H1 (cell line): Measurements from ENCODE around the gene FLT1. TPM values are rescaled to one million over a fixed set of nuclear protein-coding genes. Genes with fewer than 3 reads are reported as not detected.

Experiments
- CTCF ChIA-PET: fragments of 300-600 bp; sonication (Branson Sonifier 250); formaldehyde crosslinking; loops from one replicate; lab custom pipeline; 2021; ENCODE audit not compliant: partially characterized antibody; lab: Charles Lee
- POLR2A ChIA-PET: fragments of 300-600 bp; sonication (Branson Sonifier 250); formaldehyde crosslinking; loops from one replicate; lab custom pipeline; 2021; ENCODE audit warnings: inconsistent platforms; ENCODE audit not compliant: partially characterized antibody; lab: Charles Lee
- DNase-seq, 2 experiments: peaks; one replicate each; pipeline versions ENCODE4 v3.0.0 to v3.0.0-alpha.2; 2010 to 2022; ENCODE audit warnings: low spot score in 2 of 2, low read depth in 1 of 2, mixed read lengths in 1 of 2
- FAIRE-seq: peaks from 2 replicates; lab custom pipeline; 2011; peaks lifted over from hg19 to GRCh38; lab: Jason Lieb, UNC
- H2AFZ ChIP-seq: 2 replicates; pipeline ENCODE4 v1.8.1; 2012; ENCODE audit warnings: low read length, inconsistent platforms
- H2AK5ac ChIP-seq: 2 replicates; pipeline ENCODE4 v1.6.1; 2013; ENCODE audit warnings: low read depth, low read length
- H2BK120ac ChIP-seq: replicated peaks from 2 replicates; pipeline ENCODE3; 2013; ENCODE audit warnings: low read depth, low read length, inconsistent platforms
- H2BK12ac ChIP-seq: 2 replicates; pipeline ENCODE4 v1.6.1; 2013; ENCODE audit warnings: low read depth, low read length
- H2BK15ac ChIP-seq: 2 replicates; pipeline ENCODE4 v1.6.1; 2013; ENCODE audit warnings: low read length
- H2BK20ac ChIP-seq: 2 replicates; pipeline ENCODE4 v1.6.1; 2013; ENCODE audit warnings: low read length
- H2BK5ac ChIP-seq: 2 replicates; pipeline ENCODE4 v1.6.1; 2013; ENCODE audit warnings: low read depth, low read length
- H3K14ac ChIP-seq: 2 replicates; pipeline ENCODE4 v1.6.1; 2013; ENCODE audit warnings: inconsistent platforms; ENCODE audit not compliant: insufficient read length
- H3K18ac ChIP-seq: 2 replicates; pipeline ENCODE4 v1.6.1; 2013; ENCODE audit warnings: low read length; ENCODE audit errors: extremely low read depth
- H3K23ac ChIP-seq: 2 replicates; pipeline ENCODE4 v1.6.1; 2013; ENCODE audit warnings: inconsistent platforms; ENCODE audit not compliant: insufficient read length
- H3K23me2 ChIP-seq: 2 replicates; pipeline ENCODE4 v1.6.1; 2013; ENCODE audit warnings: low read depth, low read length
- H3K27ac ChIP-seq: 2 replicates; pipeline ENCODE4 v1.6.1; 2011; ENCODE audit warnings: low read depth, low read length, inconsistent platforms
- H3K27me3 ChIP-seq, 4 experiments: replicated peaks in 1 of 4; 1 replicate in 1 of 4; 2 replicates in 3 of 4; pipeline versions ENCODE4 v1.6.1 to v1.8.1; 2011 to 2013; ENCODE audit warnings: low read length in 3 of 4, mild to moderate bottlenecking in 3 of 4, inconsistent platforms in 2 of 4, mixed read lengths in 2 of 4, moderate library complexity in 1 of 4; ENCODE audit not compliant: control insufficient read depth in 3 of 4, insufficient read depth in 3 of 4; ENCODE audit errors: extremely low read depth in 1 of 4
- H3K36me3 ChIP-seq, 4 experiments: 2 replicates each; pipeline versions ENCODE4 v1.6.1 to v1.8.1; 2011 to 2013; ENCODE audit warnings: mild to moderate bottlenecking in 4 of 4, low read length in 3 of 4, moderate library complexity in 2 of 4, control low read depth in 1 of 4, inconsistent platforms in 1 of 4; ENCODE audit not compliant: insufficient read depth in 4 of 4, control insufficient read depth in 2 of 4
- H3K4ac ChIP-seq: replicated peaks from 2 replicates; pipeline ENCODE3; 2013; ENCODE audit warnings: low read length, low read depth, mixed read lengths, inconsistent platforms; ENCODE audit not compliant: insufficient read length
- H3K4me1 ChIP-seq, 4 experiments: replicated peaks in 1 of 4; 1 replicate in 1 of 4; 2 replicates in 3 of 4; pipeline versions ENCODE4 v1.6.1 to v1.8.1; 2011 to 2013; ENCODE audit warnings: low read length in 3 of 4, inconsistent platforms in 2 of 4, mixed read lengths in 1 of 4; ENCODE audit not compliant: insufficient read depth in 4 of 4, control insufficient read depth in 3 of 4
- H3K4me2 ChIP-seq, 2 experiments: 2 replicates each; pipeline versions ENCODE4 v1.6.1 to v1.8.1; 2011 to 2013; ENCODE audit warnings: low read depth in 2 of 2, low read length in 2 of 2, control low read depth in 1 of 2, inconsistent platforms in 1 of 2, mild to moderate bottlenecking in 1 of 2; ENCODE audit not compliant: insufficient read depth in 1 of 2
- H3K4me3 ChIP-seq, 4 experiments: fragments of 200-600, 300-600 bp in 1 of 4; sonication (generic), shearing (Covaris generic), sonication (Bioruptor Twin) in 1 of 4; 2 replicates each; pipeline versions ENCODE4 v1.5.1 to v1.8.1; 2011 to 2016; ENCODE audit warnings: low read length in 4 of 4, low read depth in 3 of 4, control low read depth in 2 of 4, inconsistent platforms in 2 of 4, mild to moderate bottlenecking in 2 of 4, mixed read lengths in 1 of 4, moderate library complexity in 1 of 4; ENCODE audit not compliant: insufficient read depth in 2 of 4; ENCODE audit errors: extremely low read depth in 1 of 4
- H3K56ac ChIP-seq: replicated peaks from 2 replicates; pipeline ENCODE3; 2013; ENCODE audit warnings: low read depth, mild to moderate bottlenecking, mixed read lengths, low read length, inconsistent platforms; ENCODE audit not compliant: insufficient read length
- H3K79me1 ChIP-seq: 2 replicates; pipeline ENCODE4 v1.6.1; 2013; ENCODE audit warnings: low read depth, low read length, control low read depth
- H3K79me2 ChIP-seq, 2 experiments: 2 replicates each; pipeline versions ENCODE4 v1.6.1 to v1.8.1; 2012 to 2013; ENCODE audit warnings: low read length in 2 of 2, mild to moderate bottlenecking in 2 of 2, inconsistent platforms in 1 of 2; ENCODE audit not compliant: insufficient read depth in 2 of 2, control insufficient read depth in 1 of 2
- H3K9ac ChIP-seq, 4 experiments: replicated peaks in 1 of 4; 1 replicate in 1 of 4; 2 replicates in 3 of 4; pipeline versions ENCODE4 v1.6.1 to v1.8.1; 2011 to 2013; ENCODE audit warnings: low read depth in 3 of 4, low read length in 3 of 4, control low read depth in 2 of 4, mild to moderate bottlenecking in 2 of 4, moderate library complexity in 2 of 4, inconsistent platforms in 1 of 4; ENCODE audit errors: extremely low read depth in 1 of 4
- H3K9me3 ChIP-seq, 2 experiments: 2 replicates each; pipeline versions ENCODE4 v1.6.1 to v1.8.1; 2012 to 2013; ENCODE audit warnings: mild to moderate bottlenecking in 2 of 2, moderate library complexity in 2 of 2, control low read depth in 1 of 2, inconsistent platforms in 1 of 2, low read depth in 1 of 2, low read length in 1 of 2, mixed read lengths in 1 of 2; ENCODE audit not compliant: insufficient read depth in 2 of 2
- H4K20me1 ChIP-seq, 2 experiments: replicated peaks in 1 of 2; 2 replicates each; pipeline versions ENCODE3 to v1.8.1; 2011 to 2013; ENCODE audit warnings: inconsistent platforms in 2 of 2, low read length in 2 of 2, mild to moderate bottlenecking in 1 of 2; ENCODE audit not compliant: insufficient read depth in 2 of 2, control insufficient read depth in 1 of 2
- H4K5ac ChIP-seq: 2 replicates; pipeline ENCODE4 v1.6.1; 2013; ENCODE audit warnings: low read length, low read depth, mixed read lengths, inconsistent platforms; ENCODE audit not compliant: insufficient read length
- H4K8ac ChIP-seq: 2 replicates; pipeline ENCODE4 v1.8.0; 2013; ENCODE audit warnings: mild to moderate bottlenecking, moderate library complexity, low read length, inconsistent platforms; ENCODE audit not compliant: insufficient read depth; ENCODE audit errors: extremely low read depth
- H4K91ac ChIP-seq: replicated peaks from 2 replicates; pipeline ENCODE3; 2013; ENCODE audit warnings: low read length, mixed read lengths, inconsistent platforms; ENCODE audit not compliant: insufficient read length
- BACH1 ChIP-seq: IDR thresholded peaks from 2 replicates; pipeline ENCODE4 v1.6.1; 2012; ENCODE audit warnings: low read length, improper control_type of control experiment
- BCL11A ChIP-seq, 2 experiments: IDR thresholded peaks; one replicate each; pipeline ENCODE4 v1.6.1; 2011; ENCODE audit warnings: low read depth in 2 of 2, low read length in 2 of 2, mild to moderate bottlenecking in 2 of 2
- BRCA1 ChIP-seq: IDR thresholded peaks from 2 replicates; pipeline ENCODE4 v1.6.1; 2012; ENCODE audit warnings: low read depth, low read length, improper control_type of control experiment
- CBX5 ChIP-seq: fragments of 300-800, 300-1000 bp; sonication (generic); IDR thresholded peaks from 2 replicates; pipeline ENCODE4 v1.7.1; 2016; ENCODE audit warnings: antibody characterized with exemption, low read length, low read depth
- CEBPB ChIP-seq: IDR thresholded peaks from 2 replicates; pipeline ENCODE4 v1.6.1; 2012; ENCODE audit warnings: low read depth, low read length
- GABPA ChIP-seq: IDR thresholded peaks from 2 replicates; pipeline ENCODE4 v1.6.1; 2011; ENCODE audit warnings: mild to moderate bottlenecking, low read length, moderate library complexity, borderline replicate concordance; ENCODE audit not compliant: insufficient read depth
- HDAC6 ChIP-seq: IDR thresholded peaks from one replicate; pipeline ENCODE4 v1.7.1; 2012; ENCODE audit warnings: low read depth, mild to moderate bottlenecking, inconsistent platforms, low read length, moderate library complexity
- KDM5A ChIP-seq: fragments of 200-600 bp; IDR thresholded peaks from 2 replicates; pipeline ENCODE4 v1.7.1; 2012; ENCODE audit warnings: mild to moderate bottlenecking, low read length, inconsistent platforms, mixed read lengths
- PHF8 ChIP-seq: fragments of 200-600 bp; sonication (generic); conservative IDR thresholded peaks from 2 replicates; pipeline ENCODE4 v1.7.1; 2012; ENCODE audit warnings: low read depth, mild to moderate bottlenecking, inconsistent platforms, low read length, moderate library complexity
- POLR2A ChIP-seq, 2 experiments: IDR thresholded peaks; 1 replicate in 1 of 2; 2 replicates in 1 of 2; pipeline ENCODE4 v1.6.1; 2011; ENCODE audit warnings: low read depth in 2 of 2, low read length in 2 of 2, mild to moderate bottlenecking in 2 of 2; ENCODE audit errors: control extremely low read depth in 1 of 2
- RBBP5 ChIP-seq: IDR thresholded peaks from 2 replicates; pipeline ENCODE4 v1.7.1; 2012; ENCODE audit warnings: low read depth, mild to moderate bottlenecking, inconsistent platforms, low read length, moderate library complexity, borderline replicate concordance
- RXRA ChIP-seq: IDR thresholded peaks from 2 replicates; pipeline ENCODE4 v1.6.1; 2011; ENCODE audit warnings: low read depth, mild to moderate bottlenecking, low read length, moderate library complexity; ENCODE audit not compliant: insufficient read depth
- SUZ12 ChIP-seq: fragments of 200-600 bp; sonication (generic); IDR thresholded peaks from 2 replicates; pipeline ENCODE4 v1.6.1; 2012; ENCODE audit warnings: mild to moderate bottlenecking, inconsistent platforms, low read length, moderate library complexity, mixed read lengths
- TBP ChIP-seq: IDR thresholded peaks from 2 replicates; pipeline ENCODE4 v1.6.1; 2011; ENCODE audit warnings: low read depth, low read length, improper control_type of control experiment
- WGBS, 2 experiments: shearing (Covaris generic) in 1 of 2; methylation state at CpG; one replicate each; pipeline versions ENCODE4 v1.1.6 to v1.1.7; 2013 to 2015; ENCODE audit warnings: low lambda C conversion rate in 2 of 2, mixed read lengths in 2 of 2, inconsistent platforms in 1 of 2, low coverage in 1 of 2, missing lambda C conversion rate in 1 of 2; ENCODE audit not compliant: insufficient replicate concordance in 2 of 2, insufficient coverage in 1 of 2, insufficient read length in 1 of 2; ENCODE audit errors: extremely low coverage in 1 of 2, missing lambda C conversion rate in 1 of 2; 5-methylcytosine and 5-hydroxymethylcytosine counted together
- polyA plus RNA-seq, 7 experiments: library from polyadenylated mRNA; depleted of rRNA in 3 of 7; stranded (reverse) in 5 of 7; unstranded in 2 of 7; fragments of >200 nt in 5 of 7; fragments of 200-250 nt in 2 of 7; gene quantifications; 1 replicate in 5 of 7; 2 replicates in 1 of 7; 4 replicates in 1 of 7; pipeline versions ENCODE4 v1.2.1 to v1.2.3, GENCODE V29; 2011 to 2013; ENCODE audit warnings: missing spikeins in 2 of 7, mixed read lengths in 2 of 7
- total RNA-seq: library from RNA; stranded (reverse); fragmentation: NEBNext Ultra II Directional; extraction: Animal tissue kit (Norgen Biotek cat#: 25700); gene quantifications from 2 replicates; pipeline ENCODE4 v1.2.1, GENCODE V29; 2021

FLT1 gene
- total and polyA plus RNA-seq, 2 of the 8 experiments (the other 6 are each of a cell fraction or from before 2014, with no cell fraction given) = 19.7 to 90.2 TPM

DNA sequence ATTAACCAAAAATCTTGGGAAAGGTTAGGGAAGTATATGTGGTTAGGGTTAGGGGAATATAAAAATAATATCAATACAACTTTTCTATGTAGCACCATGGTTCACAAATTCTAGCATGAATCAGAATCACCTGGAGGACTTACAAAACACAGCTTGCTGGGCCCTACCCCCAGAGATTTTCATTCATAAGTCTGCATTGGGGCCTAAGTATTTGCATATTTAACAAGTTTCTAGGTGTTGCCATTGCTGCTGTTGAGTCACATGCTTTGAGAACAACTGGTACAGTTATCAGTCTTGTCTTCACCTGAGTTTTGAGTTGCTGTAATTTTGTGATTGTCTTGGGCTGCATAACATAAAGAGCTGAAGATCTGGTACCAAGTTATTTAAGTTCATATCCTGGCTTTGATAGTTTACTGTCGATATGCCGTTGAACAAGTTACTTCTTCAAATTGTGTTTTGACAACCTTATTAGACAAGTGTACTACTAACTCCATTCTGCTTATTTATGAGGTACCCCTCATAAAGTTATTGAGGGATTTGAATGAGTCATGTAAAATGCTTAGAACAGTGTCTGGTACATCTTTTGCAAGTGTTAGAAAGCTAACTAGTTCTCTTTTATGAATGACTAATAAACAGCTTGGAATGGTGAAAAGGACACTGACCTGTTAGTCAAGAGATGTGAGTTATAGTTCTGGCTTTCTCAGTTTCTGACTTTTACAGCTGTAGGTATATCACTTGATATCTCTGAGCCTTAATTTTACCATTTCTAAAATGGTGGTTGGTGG, 223.7 kb downstream of the FLT1 start:
- no peak overlapping the region for H4K5ac ChIP-seq
- H3K27ac ChIP-seq = no peak overlapping the region
- H3K56ac ChIP-seq = no peak overlapping the region
- no peaks in the 10 kb centered on the region for H4K20me1 ChIP-seq
- H3K9me3 ChIP-seq = no peaks in the 10 kb centered on the region
- WGBS, 2 experiments = 86% methylated on average over 2 of the region's 2 CpGs; no CpG with 5 or more reads in 1 of the 2 experiments
- DNase-seq = no peak
- H3K4ac ChIP-seq = no peak overlapping the region
- H3K9ac ChIP-seq = no peak overlapping the region
- H2BK20ac ChIP-seq = no peak overlapping the region
- no peak overlapping the region for H3K18ac ChIP-seq
- peak; percentile 68 for FAIRE-seq
- H3K23ac ChIP-seq = no peak overlapping the region
- H3K14ac ChIP-seq = no peak overlapping the region
- no peaks in the 10 kb centered on the region for H3K79me1 ChIP-seq
- peaks cover 0 to 1% (median 0%) of the 10 kb centered on the region in 4 experiments; a peak in 1 of 7 replicates for H3K27me3 ChIP-seq
- no peak overlapping the region for H4K8ac ChIP-seq
- H3K36me3 ChIP-seq = peaks cover 5 to 31% (median 11%) of the 10 kb centered on the region in 4 experiments; a peak in 7 of 8 replicates
- H3K79me2 ChIP-seq = no peaks in the 10 kb centered on the region
- no peak overlapping the region for H2AK5ac ChIP-seq
- POLR2A ChIA-PET = interaction anchor here (0.7 kb wide), 1 partner anchor 114 kb away, joined by 3 read pairs; no protein-coding TSS in a partner anchor
- H2BK15ac ChIP-seq = no peak overlapping the region
- H3K4me1 ChIP-seq = no peaks in the 10 kb centered on the region
- H3K4me2 ChIP-seq = no peak overlapping the region
- CTCF ChIA-PET = no interaction called here
- no peak overlapping the region for H3K4me3 ChIP-seq
- no peak overlapping the region for H2BK5ac ChIP-seq
- no peaks in the 10 kb centered on the region for H3K23me2 ChIP-seq
- no peak overlapping the region for H2AFZ ChIP-seq
- no peak overlapping the region for H2BK120ac ChIP-seq
- H2BK12ac ChIP-seq = no peak overlapping the region
- H4K91ac ChIP-seq = no peak overlapping the region
- TF ChIP-seq RXRA (no peak), KDM5A (no peak), BRCA1 (no peak), BCL11A (IDR thresholded peaks at IDR 0.05; ENCODE audit: low read depth in 2 of 2, low read length in 2 of 2) (no peak), BACH1 (no peak), HDAC6 (no peak), TBP (no peak), CBX5 (no peak), GABPA (no peak), RBBP5 (no peak), PHF8 (no peak), POLR2A (IDR thresholded peaks at IDR 0.05; ENCODE audit: control extremely low read depth in 1 of 2, low read depth in 2 of 2, low read length in 2 of 2) (no peak), CEBPB (no peak), SUZ12 (no peak)
